HG02973 (cell line): Measurements from ENCODE around the gene FZR1.

Experiments
- ATAC-seq: cut with Tn5 transposase; IDR thresholded peaks from one replicate; pipeline ENCODE4 v1.9.1; 2021; ENCODE audit warnings: moderate library complexity; ENCODE audit not compliant: unreplicated experiment

The FZR1 gene

GRCh38 chr19:3512562-3513228 is 6.6 kb downstream of the FZR1 start:
- ATAC-seq, result no peak

- no peak for ATAC-seq
Observed at GRCh38 chr19:3513229-3514140, 7.4 kb downstream of the FZR1 start.

GRCh38 chr19:3514930-3515329 is 8.8 kb downstream of the FZR1 start:
- ATAC-seq, result no peak

- no peak for ATAC-seq
Observed at GRCh38 chr19:3515891-3516422, 9.8 kb downstream of the FZR1 start.

- ATAC-seq, result no peak
Observed at GRCh38 chr19:3516675-3517207, 10.6 kb downstream of the FZR1 start.

- ATAC-seq, result no peak
Observed at GRCh38 chr19:3517638-3518037, 11.5 kb downstream of the FZR1 start.

GRCh38 chr19:3518255-3518654 is 12.1 kb downstream of the FZR1 start:
- no peak for ATAC-seq

GRCh38 chr19:3518659-3519058 is 12.5 kb downstream of the FZR1 start:
- no peak for ATAC-seq

GRCh38 chr19:3519126-3519525 is 13.0 kb downstream of the FZR1 start:
- ATAC-seq, result no peak

GRCh38 chr19:3520166-3521103 is 14.3 kb downstream of the FZR1 start:
- no peak for ATAC-seq

- ATAC-seq, result no peak
Observed at GRCh38 chr19:3521104-3521445, 15.0 kb downstream of the FZR1 start.

GRCh38 chr19:3522421-3523360 is 16.6 kb downstream of the FZR1 start:
- no peak for ATAC-seq

GRCh38 chr19:3523361-3524077 is 17.4 kb downstream of the FZR1 start:
- no peak for ATAC-seq

GRCh38 chr19:3524078-3524842 is 18.1 kb downstream of the FZR1 start:
- no peak for ATAC-seq

GRCh38 chr19:3524904-3525451 is 18.9 kb downstream of the FZR1 start:
- ATAC-seq, result no peak

GRCh38 chr19:3526507-3527237 is 20.6 kb downstream of the FZR1 start:
- ATAC-seq, result no peak

GRCh38 chr19:3527238-3527910 is 21.3 kb downstream of the FZR1 start:
- ATAC-seq, result no peak
